Uterus (tissue), 2 donors: Measurements from ENCODE around the gene IQGAP2.

Experiments used
- POLR2A ChIP-seq, 2 donors: fragments of 450-650 bp; IDR thresholded peaks; one replicate each; pipeline ENCODE4 v1.6.1; 2016; ENCODE audit warnings: antibody characterized with exemption in 2 of 2, mild to moderate bottlenecking in 1 of 2, moderate library complexity in 1 of 2
- TF ChIP-seq, protein P1 (sequence below), 4 experiments: fragments of 200-600 bp in 2 of 4; fragments of 450-650 bp in 2 of 4; sonication (generic) in 2 of 4; IDR thresholded peaks; one replicate each; pipeline ENCODE4 v1.5.1; 2016 to 2019; ENCODE audit warnings: antibody characterized with exemption in 4 of 4, mild to moderate bottlenecking in 2 of 4, moderate library complexity in 1 of 4

GRCh38 chr5:76592692-76593091 lies 189.6 kb downstream of the IQGAP2 start:
- TF ChIP-seq, protein P1, sequence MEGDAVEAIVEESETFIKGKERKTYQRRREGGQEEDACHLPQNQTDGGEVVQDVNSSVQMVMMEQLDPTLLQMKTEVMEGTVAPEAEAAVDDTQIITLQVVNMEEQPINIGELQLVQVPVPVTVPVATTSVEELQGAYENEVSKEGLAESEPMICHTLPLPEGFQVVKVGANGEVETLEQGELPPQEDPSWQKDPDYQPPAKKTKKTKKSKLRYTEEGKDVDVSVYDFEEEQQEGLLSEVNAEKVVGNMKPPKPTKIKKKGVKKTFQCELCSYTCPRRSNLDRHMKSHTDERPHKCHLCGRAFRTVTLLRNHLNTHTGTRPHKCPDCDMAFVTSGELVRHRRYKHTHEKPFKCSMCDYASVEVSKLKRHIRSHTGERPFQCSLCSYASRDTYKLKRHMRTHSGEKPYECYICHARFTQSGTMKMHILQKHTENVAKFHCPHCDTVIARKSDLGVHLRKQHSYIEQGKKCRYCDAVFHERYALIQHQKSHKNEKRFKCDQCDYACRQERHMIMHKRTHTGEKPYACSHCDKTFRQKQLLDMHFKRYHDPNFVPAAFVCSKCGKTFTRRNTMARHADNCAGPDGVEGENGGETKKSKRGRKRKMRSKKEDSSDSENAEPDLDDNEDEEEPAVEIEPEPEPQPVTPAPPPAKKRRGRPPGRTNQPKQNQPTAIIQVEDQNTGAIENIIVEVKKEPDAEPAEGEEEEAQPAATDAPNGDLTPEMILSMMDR (IDR thresholded peaks at IDR 0.05): no peak
- TF ChIP-seq POLR2A (IDR thresholded peaks at IDR 0.05): no peak
